OCI-LY1 (cell line): ENCODE measurements around the gene SUN5.

ENCODE experiments used
- EZH2 ChIP-seq: fragments of 200-600 bp; sonication (generic), shearing (Covaris generic); IDR thresholded peaks from 2 replicates; pipeline ENCODE4 v1.8.0; 2017; ENCODE audit warnings: borderline replicate concordance, mixed run types, mild to moderate bottlenecking, antibody characterized with exemption, low read length, moderate library complexity, mixed read lengths
- TF ChIP-seq, protein P1 (sequence below): fragments of 200-600 bp; sonication (generic), shearing (Covaris generic); IDR thresholded peaks from 2 replicates; pipeline ENCODE4 v1.5.1; 2017; ENCODE audit warnings: mild to moderate bottlenecking, antibody characterized with exemption, low read length, moderate library complexity, mixed read lengths

DNA sequence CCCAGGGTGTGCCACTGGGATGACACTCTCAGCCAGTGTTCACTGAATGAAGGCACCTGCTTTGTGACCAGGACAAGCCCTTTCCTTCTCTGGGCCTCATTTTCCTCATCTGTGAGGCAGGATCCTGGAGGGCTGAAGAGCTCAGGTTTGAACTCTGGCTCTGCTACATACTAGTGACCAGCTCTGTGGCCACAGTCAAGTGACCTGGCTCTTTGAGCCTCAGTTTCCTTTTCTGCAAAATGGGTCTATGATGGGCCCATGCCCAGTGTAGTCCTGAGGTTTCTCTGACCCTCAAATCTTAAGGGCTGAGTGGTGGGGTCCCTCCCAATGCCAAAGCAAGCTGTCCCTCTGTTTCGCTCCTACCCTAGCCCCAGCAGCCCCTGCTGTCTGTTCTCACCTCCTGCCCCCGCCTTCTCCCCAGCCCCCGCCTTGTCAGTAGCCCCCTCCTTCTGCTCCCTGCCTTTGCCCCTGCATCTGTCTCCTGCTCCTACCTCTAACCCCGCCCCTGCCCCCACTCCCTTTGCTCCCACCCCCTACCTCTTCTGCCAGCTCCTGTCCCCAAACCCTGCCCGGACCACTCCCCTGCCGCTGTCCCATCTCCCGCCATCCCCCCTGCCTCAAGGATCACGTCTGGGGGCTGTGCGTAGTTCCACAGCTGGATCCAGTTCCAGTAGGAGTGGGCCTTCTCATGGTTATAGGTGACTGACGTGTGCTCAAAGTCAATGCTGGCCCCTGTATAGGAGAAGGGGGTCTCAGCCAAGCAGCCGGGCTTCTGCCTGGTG, 17.0 kb downstream of the SUN5 start:
- TF ChIP-seq, protein P1, sequence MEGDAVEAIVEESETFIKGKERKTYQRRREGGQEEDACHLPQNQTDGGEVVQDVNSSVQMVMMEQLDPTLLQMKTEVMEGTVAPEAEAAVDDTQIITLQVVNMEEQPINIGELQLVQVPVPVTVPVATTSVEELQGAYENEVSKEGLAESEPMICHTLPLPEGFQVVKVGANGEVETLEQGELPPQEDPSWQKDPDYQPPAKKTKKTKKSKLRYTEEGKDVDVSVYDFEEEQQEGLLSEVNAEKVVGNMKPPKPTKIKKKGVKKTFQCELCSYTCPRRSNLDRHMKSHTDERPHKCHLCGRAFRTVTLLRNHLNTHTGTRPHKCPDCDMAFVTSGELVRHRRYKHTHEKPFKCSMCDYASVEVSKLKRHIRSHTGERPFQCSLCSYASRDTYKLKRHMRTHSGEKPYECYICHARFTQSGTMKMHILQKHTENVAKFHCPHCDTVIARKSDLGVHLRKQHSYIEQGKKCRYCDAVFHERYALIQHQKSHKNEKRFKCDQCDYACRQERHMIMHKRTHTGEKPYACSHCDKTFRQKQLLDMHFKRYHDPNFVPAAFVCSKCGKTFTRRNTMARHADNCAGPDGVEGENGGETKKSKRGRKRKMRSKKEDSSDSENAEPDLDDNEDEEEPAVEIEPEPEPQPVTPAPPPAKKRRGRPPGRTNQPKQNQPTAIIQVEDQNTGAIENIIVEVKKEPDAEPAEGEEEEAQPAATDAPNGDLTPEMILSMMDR = no peak
- TF ChIP-seq EZH2 = no peak
